B cell (primary cell): ENCODE measurements around the gene ZNF609. TPM values are rescaled to one million over a fixed set of nuclear protein-coding genes. Genes with fewer than 3 reads are reported as not detected.
A peak's percentile ranks its signal among the peaks of the same experiment; 100 is the strongest.

Source experiments
- ATAC-seq: fragments of 200-7000 bp; cut with Tn5 transposase; one replicate; pipeline ENCODE4 v1.10.0; 2021; ENCODE audit warnings: low read depth, mild to moderate bottlenecking, moderate number of reproducible peaks, moderate library complexity
- CTCF ChIA-PET: fragments of 350-600 bp; sonication (Branson Sonifier 250); formaldehyde crosslinking; loops from one replicate; lab custom pipeline; 2021; ENCODE audit warnings: antibody characterized with exemption, inconsistent platforms; lab: Charles Lee
- POLR2A ChIA-PET: fragments of 350-600 bp; sonication (Branson Sonifier 250); formaldehyde crosslinking; loops from one replicate; lab custom pipeline; 2021; ENCODE audit warnings: antibody characterized with exemption; lab: Charles Lee
- DNase-seq: peaks from one replicate; pipeline ENCODE4 v3.0.0; 2013
- H2AFZ ChIP-seq: 2 replicates; pipeline ENCODE4 v1.6.1; 2012; ENCODE audit warnings: mild to moderate bottlenecking, low read depth, low read length; ENCODE audit not compliant: insufficient read depth, poor library complexity, severe bottlenecking
- H3K27ac ChIP-seq, 2 donors: 1 replicate in 1 of 2; 2 replicates in 1 of 2; pipeline ENCODE4 v1.5.1; 2012 to 2013; ENCODE audit warnings: low read length in 2 of 2, mild to moderate bottlenecking in 2 of 2, moderate library complexity in 1 of 2
- H3K27me3 ChIP-seq, 4 experiments: fragments of 200-600 bp in 1 of 4; sonication (generic) in 1 of 4; replicated peaks in 1 of 4; 1 replicate in 2 of 4; 2 replicates in 2 of 4; pipeline versions ENCODE4 v1.6.1 to v1.7.0; 2013 to 2016; ENCODE audit warnings: low read length in 3 of 4, mild to moderate bottlenecking in 2 of 4, mixed read lengths in 1 of 4, moderate library complexity in 1 of 4; ENCODE audit not compliant: insufficient read depth in 4 of 4, control insufficient read depth in 3 of 4; ENCODE audit errors: control extremely low read depth in 1 of 4
- H3K36me3 ChIP-seq, 2 experiments: replicated peaks in 1 of 2; 1 replicate in 1 of 2; 2 replicates in 1 of 2; pipeline versions ENCODE4 v1.6.1 to v1.7.1; 2013; ENCODE audit warnings: low read length in 1 of 2; ENCODE audit not compliant: insufficient read depth in 2 of 2, control insufficient read depth in 1 of 2; ENCODE audit errors: control extremely low read depth in 1 of 2, extremely low read depth in 1 of 2
- H3K4me1 ChIP-seq, 2 donors: fragments of 200-600 bp in 1 of 2; sonication (generic) in 1 of 2; 1 replicate in 1 of 2; 2 replicates in 1 of 2; pipeline versions ENCODE4 v1.5.1 to v1.6.1; 2013 to 2017; ENCODE audit warnings: low read length in 2 of 2; ENCODE audit not compliant: control insufficient read depth in 2 of 2, insufficient read depth in 2 of 2
- H3K4me2 ChIP-seq: replicated peaks from 2 replicates; pipeline ENCODE3; 2012; ENCODE audit warnings: mild to moderate bottlenecking, low read depth, low read length; ENCODE audit not compliant: poor library complexity, severe bottlenecking
- H3K4me3 ChIP-seq, 5 experiments: fragments of 200-600 bp in 1 of 5; sonication (generic) in 1 of 5; 1 replicate in 3 of 5; 2 replicates in 2 of 5; pipeline versions ENCODE4 v1.5.1 to v1.7.0; 2011 to 2016; ENCODE audit warnings: low read length in 4 of 5, mild to moderate bottlenecking in 4 of 5, low read depth in 2 of 5, control low read depth in 1 of 5, moderate library complexity in 1 of 5; ENCODE audit not compliant: insufficient read depth in 1 of 5; ENCODE audit errors: control extremely low read depth in 1 of 5, extremely low read depth in 1 of 5
- H3K79me2 ChIP-seq: fragments of 200-600 bp; sonication (generic); one replicate; pipeline ENCODE4 v1.6.0; 2016; ENCODE audit warnings: low read length; ENCODE audit not compliant: control insufficient read depth, insufficient read depth
- H3K9ac ChIP-seq: fragments of 200-600 bp; sonication (generic); 2 replicates; pipeline ENCODE4 v1.6.1; 2017; ENCODE audit warnings: mild to moderate bottlenecking, low read length, moderate library complexity
- H3K9me3 ChIP-seq, 3 donors: one replicate each; pipeline versions ENCODE4 v1.6.1 to v1.7.1; 2013; ENCODE audit warnings: low read length in 2 of 3; ENCODE audit not compliant: control insufficient read depth in 2 of 3, insufficient read depth in 1 of 3; ENCODE audit errors: control extremely low read depth in 1 of 3
- H4K20me1 ChIP-seq: 2 replicates; pipeline ENCODE4 v1.6.0; 2012; ENCODE audit warnings: mild to moderate bottlenecking, low read length; ENCODE audit not compliant: insufficient read depth, control insufficient read depth, poor library complexity, severe bottlenecking
- H3K27ac Mint-ChIP-seq: one replicate; pipeline ENCODE4 v1.8.0; 2021; ENCODE audit warnings: mixed read lengths
- H3K27me3 Mint-ChIP-seq: one replicate; pipeline ENCODE4 v1.8.0; 2021; ENCODE audit warnings: mixed read lengths
- H3K4me1 Mint-ChIP-seq: one replicate; pipeline ENCODE4 v1.8.0; 2021; ENCODE audit warnings: mixed read lengths
- H3K4me3 Mint-ChIP-seq: one replicate; pipeline ENCODE4 v1.8.0; 2021; ENCODE audit warnings: mixed read lengths
- H3K9me3 Mint-ChIP-seq: one replicate; pipeline ENCODE4 v1.8.0; 2022; ENCODE audit warnings: mixed read lengths; ENCODE audit not compliant: insufficient read depth
- EZH2 ChIP-seq: IDR thresholded peaks from 2 replicates; pipeline ENCODE4 v1.6.1; 2012; ENCODE audit warnings: borderline replicate concordance, low read depth, mild to moderate bottlenecking, moderate library complexity, low read length; ENCODE audit not compliant: insufficient read depth, poor library complexity, severe bottlenecking
- WGBS: methylation state at CpG from one replicate; pipeline ENCODE4 v1.1.5; 2013; ENCODE audit warnings: missing lambda C conversion rate; ENCODE audit not compliant: insufficient coverage; 5-methylcytosine and 5-hydroxymethylcytosine counted together
- intact Hi-C: fragments of 100-400 bp; cut with micrococcal nuclease; formaldehyde crosslinking; loops from one replicate; pipeline ENCODE4 v1.10.0; 2022
- polyA plus RNA-seq: library from polyadenylated mRNA; depleted of rRNA; stranded (reverse); fragments of >200 nt; gene quantifications from 2 replicates; pipeline ENCODE4 v1.2.3, GENCODE V29; 2012
- total RNA-seq, 2 donors: library from RNA; stranded (reverse); fragments of 120-200 nt in 1 of 2; gene quantifications; 1 replicate in 1 of 2; 2 replicates in 1 of 2; pipeline versions ENCODE4 v1.2.3 to v1.2.4, GENCODE V29; 2013 to 2022
- TF ChIP-seq, protein P1 (sequence below): fragments of 200-600 bp; IDR thresholded peaks from one replicate; pipeline ENCODE4 v1.8.0; 2022; ENCODE audit warnings: antibody characterized with exemption, mild to moderate bottlenecking

Gene ZNF609
- total and polyA plus RNA-seq, 2 donors (not counting 1 experiment from before 2014, with no cell fraction given), result 5.8 to 32.9 TPM

DNA sequence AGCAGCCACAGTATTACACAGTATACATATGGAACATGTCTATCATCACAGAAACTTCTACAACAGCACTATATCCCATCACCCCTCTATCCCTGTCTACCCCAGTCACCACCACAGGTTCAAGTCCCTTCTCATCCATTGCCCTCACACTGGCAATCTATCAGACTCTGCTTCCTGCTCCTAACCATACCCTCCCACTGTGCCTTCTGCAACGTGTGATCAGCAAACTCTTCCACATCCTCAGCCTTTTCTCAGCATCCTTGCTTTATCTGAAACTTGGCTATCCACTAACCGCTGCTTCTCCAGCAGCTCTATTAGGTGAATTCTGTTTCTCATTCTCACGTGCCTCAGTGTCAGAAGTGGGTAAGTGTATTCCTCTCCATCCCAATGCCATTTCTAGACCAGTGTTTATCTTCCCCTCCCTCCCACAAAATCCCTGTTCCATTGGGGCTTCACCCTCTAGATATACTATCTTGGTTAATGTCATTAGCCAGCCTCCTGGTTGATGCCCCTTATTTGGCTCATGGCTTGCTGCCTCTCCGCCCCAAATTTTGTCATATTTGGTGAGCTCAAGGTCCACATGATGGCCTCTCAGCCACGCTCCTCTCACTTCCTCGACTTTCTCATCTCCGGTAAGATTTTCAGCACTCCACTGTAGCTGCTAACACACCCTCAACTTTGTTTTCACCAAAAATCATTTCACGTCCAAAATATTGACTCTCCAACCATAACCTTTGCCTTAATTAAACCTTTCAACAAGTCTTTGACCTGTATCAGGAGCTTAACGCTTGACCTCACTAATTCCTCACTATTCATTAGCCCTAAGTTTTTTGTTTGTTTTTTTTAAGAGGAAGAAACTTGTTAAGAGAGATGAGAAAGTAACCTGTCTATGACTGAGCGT lies 245.9 kb downstream of the ZNF609 start:
- no peaks in the 10 kb centered on the region for H3K27me3 Mint-ChIP-seq
- H3K4me1 ChIP-seq, result peaks cover 19 to 21% of the 10 kb centered on the region in 2 donors
- H3K9me3 Mint-ChIP-seq, result no peaks in the 10 kb centered on the region
- TF ChIP-seq, protein P1, sequence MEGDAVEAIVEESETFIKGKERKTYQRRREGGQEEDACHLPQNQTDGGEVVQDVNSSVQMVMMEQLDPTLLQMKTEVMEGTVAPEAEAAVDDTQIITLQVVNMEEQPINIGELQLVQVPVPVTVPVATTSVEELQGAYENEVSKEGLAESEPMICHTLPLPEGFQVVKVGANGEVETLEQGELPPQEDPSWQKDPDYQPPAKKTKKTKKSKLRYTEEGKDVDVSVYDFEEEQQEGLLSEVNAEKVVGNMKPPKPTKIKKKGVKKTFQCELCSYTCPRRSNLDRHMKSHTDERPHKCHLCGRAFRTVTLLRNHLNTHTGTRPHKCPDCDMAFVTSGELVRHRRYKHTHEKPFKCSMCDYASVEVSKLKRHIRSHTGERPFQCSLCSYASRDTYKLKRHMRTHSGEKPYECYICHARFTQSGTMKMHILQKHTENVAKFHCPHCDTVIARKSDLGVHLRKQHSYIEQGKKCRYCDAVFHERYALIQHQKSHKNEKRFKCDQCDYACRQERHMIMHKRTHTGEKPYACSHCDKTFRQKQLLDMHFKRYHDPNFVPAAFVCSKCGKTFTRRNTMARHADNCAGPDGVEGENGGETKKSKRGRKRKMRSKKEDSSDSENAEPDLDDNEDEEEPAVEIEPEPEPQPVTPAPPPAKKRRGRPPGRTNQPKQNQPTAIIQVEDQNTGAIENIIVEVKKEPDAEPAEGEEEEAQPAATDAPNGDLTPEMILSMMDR, result no peak
- TF ChIP-seq EZH2, result no peak
- H3K27me3 ChIP-seq, result no peaks in the 10 kb centered on the region
- H3K36me3 ChIP-seq, result no peaks in the 10 kb centered on the region
- H3K4me3 ChIP-seq, result no peak overlapping the region
- no peak overlapping the region for H3K9ac ChIP-seq
- DNase-seq, result no peak
- intact Hi-C loops, result no loop called here
- WGBS, result 94% methylated on average over 4 of the region's 10 CpGs
- no peak overlapping the region for H3K4me3 Mint-ChIP-seq
- peak overlapping the region; percentile 4 for H3K27ac Mint-ChIP-seq
- no peaks in the 10 kb centered on the region for H3K9me3 ChIP-seq
- H3K79me2 ChIP-seq, result peaks cover 18% of the 10 kb centered on the region
- peaks cover 13% of the 10 kb centered on the region for H4K20me1 ChIP-seq
- ChIA-PET CTCF (interaction anchor here (1.4 kb wide), 1 partner anchor 19 kb away, joined by 4 read pairs; no protein-coding TSS in a partner anchor), POLR2A (interaction anchor here (0.7 kb wide), 1 partner anchor 16 kb away, joined by 3 read pairs; no protein-coding TSS in a partner anchor)
- H2AFZ ChIP-seq, result no peak overlapping the region
- H3K4me2 ChIP-seq, result no peak overlapping the region
- no peak for ATAC-seq
- H3K27ac ChIP-seq, result no peak overlapping the region
- peaks cover 24% of the 10 kb centered on the region for H3K4me1 Mint-ChIP-seq
